WTC11 (cell line): ENCODE results near the gene OR2M4. TPM values are rescaled to one million over a fixed set of nuclear protein-coding genes. Genes with fewer than 3 reads are reported as not detected.

ENCODE experiments used
- ATAC-seq: fragments of 200-7000 bp; cut with Tn5 transposase; 2 replicates; pipeline ENCODE4 v1.10.0; 2021; ENCODE audit warnings: mild to moderate bottlenecking, moderate library complexity
- CTCF ChIA-PET: fragments of 300-600 bp; sonication (Branson Sonifier 250); formaldehyde crosslinking; loops from one replicate; lab custom pipeline; 2021; ENCODE audit warnings: antibody characterized with exemption; lab: Charles Lee
- POLR2A ChIA-PET: fragments of 350-600 bp; sonication (Branson Sonifier 250); formaldehyde crosslinking; loops from one replicate; lab custom pipeline; 2021; ENCODE audit warnings: antibody characterized with exemption; lab: Charles Lee
- DNase-seq: peaks from one replicate; pipeline ENCODE4 v3.0.0; 2021; ENCODE audit warnings: low spot score
- H3K27ac Mint-ChIP-seq: 2 replicates; pipeline ENCODE4 v1.8.0; 2021; ENCODE audit warnings: mixed read lengths
- H3K27me3 Mint-ChIP-seq: 2 replicates; pipeline ENCODE4 v1.8.0; 2021; ENCODE audit warnings: low read depth, mild to moderate bottlenecking, moderate library complexity, mixed read lengths
- H3K36me3 Mint-ChIP-seq: 2 replicates; pipeline ENCODE4 v1.8.0; 2021; ENCODE audit warnings: mixed read lengths
- H3K4me1 Mint-ChIP-seq: 2 replicates; pipeline ENCODE4 v1.8.0; 2022; ENCODE audit warnings: mixed read lengths
- H3K4me3 Mint-ChIP-seq: 2 replicates; pipeline ENCODE4 v1.8.0; 2021; ENCODE audit warnings: mild to moderate bottlenecking, moderate library complexity, mixed read lengths
- H3K9me3 Mint-ChIP-seq: 2 replicates; pipeline ENCODE4 v1.8.0; 2021; ENCODE audit warnings: mixed read lengths
- AFF4 ChIP-seq: sonication (generic); formaldehyde crosslinking; IDR thresholded peaks from 2 replicates; pipeline ENCODE4 v1.8.1; 2023; ENCODE audit warnings: mild to moderate bottlenecking, missing genetic modification reagents, borderline replicate concordance
- ATF3 ChIP-seq: sonication (generic); formaldehyde crosslinking; conservative IDR thresholded peaks from 2 replicates; pipeline ENCODE4 v1.8.1; 2022; ENCODE audit warnings: mild to moderate bottlenecking, missing genetic modification reagents
- E2F1 ChIP-seq: sonication (generic); formaldehyde crosslinking; IDR thresholded peaks from 2 replicates; pipeline ENCODE4 v1.8.0; 2022; ENCODE audit warnings: mild to moderate bottlenecking, missing genetic modification reagents
- ELF4 ChIP-seq: sonication (generic); formaldehyde crosslinking; IDR thresholded peaks from 2 replicates; pipeline ENCODE4 v1.8.1; 2022; ENCODE audit warnings: low read depth, mild to moderate bottlenecking, moderate library complexity, missing genetic modification reagents
- FOXP4 ChIP-seq: sonication (generic); formaldehyde crosslinking; IDR thresholded peaks from 2 replicates; pipeline ENCODE4 v1.8.0; 2022; ENCODE audit warnings: mild to moderate bottlenecking, missing genetic modification reagents
- HMGXB4 ChIP-seq: sonication (generic); formaldehyde crosslinking; IDR thresholded peaks from 2 replicates; pipeline ENCODE4 v1.8.1; 2023; ENCODE audit warnings: mild to moderate bottlenecking, moderate library complexity, missing genetic modification reagents
- JUN ChIP-seq: sonication (generic); formaldehyde crosslinking; IDR thresholded peaks from 2 replicates; pipeline ENCODE4 v1.8.0; 2023; ENCODE audit warnings: mild to moderate bottlenecking, missing genetic modification reagents
- PRRX2 ChIP-seq: fragments of 250-450 bp; sonication (Bioruptor Pico); IDR thresholded peaks from 2 replicates; pipeline ENCODE4 v1.8.0; 2021; ENCODE audit warnings: mild to moderate bottlenecking
- RELA ChIP-seq: sonication (generic); formaldehyde crosslinking; IDR thresholded peaks from 2 replicates; pipeline ENCODE4 v1.8.1; 2022; ENCODE audit warnings: missing genetic modification reagents, mild to moderate bottlenecking, borderline replicate concordance
- SMAD4 ChIP-seq: sonication (generic); formaldehyde crosslinking; IDR thresholded peaks from 2 replicates; pipeline ENCODE4 v1.8.0; 2022; ENCODE audit warnings: mild to moderate bottlenecking, missing genetic modification reagents
- TEAD1 ChIP-seq: sonication (generic); formaldehyde crosslinking; IDR thresholded peaks from 2 replicates; pipeline ENCODE4 v1.8.0; 2022; ENCODE audit warnings: mild to moderate bottlenecking, missing genetic modification reagents
- TEAD4 ChIP-seq: sonication (generic); formaldehyde crosslinking; IDR thresholded peaks from 2 replicates; pipeline ENCODE4 v1.8.0; 2022; ENCODE audit warnings: mild to moderate bottlenecking, missing genetic modification reagents
- USF2 ChIP-seq: sonication (generic); formaldehyde crosslinking; IDR thresholded peaks from 2 replicates; pipeline ENCODE4 v1.8.1; 2023; ENCODE audit warnings: mild to moderate bottlenecking, missing genetic modification reagents, moderate library complexity
- ZBTB21 ChIP-seq: sonication (generic); formaldehyde crosslinking; IDR thresholded peaks from 2 replicates; pipeline ENCODE4 v1.8.1; 2023; ENCODE audit warnings: mild to moderate bottlenecking, missing genetic modification reagents, borderline replicate concordance
- ZBTB43 ChIP-seq: sonication (generic); formaldehyde crosslinking; IDR thresholded peaks from 2 replicates; pipeline ENCODE4 v1.8.1; 2023; ENCODE audit warnings: mild to moderate bottlenecking, missing genetic modification reagents
- ZNF232 ChIP-seq: sonication (generic); formaldehyde crosslinking; IDR thresholded peaks from 2 replicates; pipeline ENCODE4 v1.8.0; 2022; ENCODE audit warnings: mild to moderate bottlenecking, missing genetic modification reagents
- ZNF263 ChIP-seq: sonication (generic); formaldehyde crosslinking; IDR thresholded peaks from 2 replicates; pipeline ENCODE4 v1.8.1; 2022; ENCODE audit warnings: low read depth, mild to moderate bottlenecking, moderate library complexity, missing genetic modification reagents
- ZNF425 ChIP-seq: fragments of 250-450 bp; sonication (Bioruptor Pico); conservative IDR thresholded peaks from 2 replicates; pipeline ENCODE4 v1.9.0; 2021; ENCODE audit warnings: mild to moderate bottlenecking
- total RNA-seq: library from RNA; stranded (reverse); gene quantifications from 3 replicates; pipeline ENCODE4 v1.2.3, GENCODE V29; 2021

OR2M4 gene
- total RNA-seq, 1 experiment from 2014 or later = not detected

GRCh38 chr1:248187363-248187762 is 43.9 kb upstream of the OR2M4 start (continued):
- TF ChIP-seq ZNF263 (CRISPR knock-in tag) = no peak
- no peak for TF ChIP-seq TEAD1
- no peak for TF ChIP-seq HMGXB4 (CRISPR knock-in tag)
- TF ChIP-seq RELA (CRISPR knock-in tag) = no peak
- TF ChIP-seq ELF4 (CRISPR knock-in tag) = no peak

GRCh38 chr1:248189026-248189425 is 42.2 kb upstream of the OR2M4 start:
- H3K27ac Mint-ChIP-seq = no peak overlapping the region
- no peaks in the 10 kb centered on the region for H3K4me1 Mint-ChIP-seq
- H3K4me3 Mint-ChIP-seq = no peak overlapping the region
- H3K27me3 Mint-ChIP-seq = peaks cover 13% of the 10 kb centered on the region
- ATAC-seq (no peak), DNase-seq (no peak)
- peaks cover 73% of the 10 kb centered on the region for H3K36me3 Mint-ChIP-seq
- ChIA-PET CTCF (no interaction called here), POLR2A (no interaction called here)
- H3K9me3 Mint-ChIP-seq = peaks cover 78% of the 10 kb centered on the region
- no peak for TF ChIP-seq PRRX2 (CRISPR knock-in tag)
- TF ChIP-seq JUN (CRISPR knock-in tag) = no peak
- no peak for TF ChIP-seq ZNF232 (CRISPR knock-in tag)
- TF ChIP-seq AFF4 (CRISPR knock-in tag) = no peak
- no peak for TF ChIP-seq FOXP4
- no peak for TF ChIP-seq ZBTB21 (CRISPR knock-in tag)
- no peak for TF ChIP-seq ZNF425 (CRISPR knock-in tag)
- TF ChIP-seq USF2 (CRISPR knock-in tag) = no peak
- TF ChIP-seq ATF3 (CRISPR knock-in tag) = no peak
- TF ChIP-seq E2F1 (CRISPR knock-in tag) = no peak
- TF ChIP-seq SMAD4 (CRISPR knock-in tag) = no peak
- no peak for TF ChIP-seq TEAD4
- TF ChIP-seq ZBTB43 (CRISPR knock-in tag) = no peak
